A549 treated with Hydrocortisone at 1 μM for 4 hours (cell line): ENCODE data around the gene PDE6B. TPM values are rescaled to one million over a fixed set of nuclear protein-coding genes. Genes with fewer than 3 reads are reported as not detected.

Experiments
- total RNA-seq: library from RNA; stranded (reverse); fragments of 200-300 nt; extraction: Qiagen RNA extraction; gene quantifications from 5 replicates; pipeline ENCODE4 v1.2.3, GENCODE V29; 2022

The PDE6B gene
- total RNA-seq = not detected in 5 replicates

DNA sequence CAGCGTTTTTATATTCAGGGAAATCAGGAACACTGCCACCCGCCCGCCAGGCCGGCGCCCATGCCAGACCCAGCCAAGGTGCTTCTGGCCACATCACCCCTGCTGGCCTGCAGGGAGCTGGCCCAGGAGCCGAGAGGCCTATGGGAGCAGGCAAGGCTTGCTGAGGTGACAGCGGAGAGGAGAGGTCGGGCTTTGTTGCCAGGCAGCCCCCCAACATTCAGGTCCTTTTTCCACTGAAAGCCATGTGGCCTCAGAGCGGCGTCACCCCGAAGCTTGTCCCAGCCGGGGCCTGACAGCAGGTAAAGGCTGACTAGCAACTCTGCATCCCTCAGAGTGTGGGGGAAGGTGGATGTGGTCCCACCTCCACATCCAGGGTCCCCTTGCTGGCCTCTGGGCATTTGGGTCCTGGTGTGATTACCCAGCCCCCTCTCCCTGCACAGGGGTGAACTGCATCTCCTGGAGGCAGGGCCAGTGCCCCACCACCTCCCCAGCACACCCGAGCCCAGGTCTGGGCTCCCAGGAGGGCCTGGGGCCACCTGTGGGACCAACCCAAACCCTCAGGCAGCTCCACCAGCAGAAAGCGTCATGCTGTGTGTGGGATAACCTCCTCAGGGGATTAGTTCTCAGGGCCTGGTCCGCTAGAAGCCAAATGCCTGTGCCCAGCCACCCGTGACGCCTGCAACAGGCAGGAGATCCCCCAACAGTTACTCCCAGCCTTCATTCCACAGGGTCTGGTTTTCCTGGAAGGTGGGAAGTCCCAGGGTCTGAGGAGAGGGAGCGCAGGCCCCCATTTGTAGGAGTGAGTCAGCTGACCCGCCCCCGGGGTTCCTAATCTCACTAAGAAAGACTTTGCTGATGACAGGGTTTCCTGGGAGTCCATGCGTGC, at the start of gene PDE6B:
TSS of gene PDE6B (plus strand) at position 869 of the 886 bp plus-strand sequence. CDS start 54 bp downstream, outside the sequence.

DNA sequence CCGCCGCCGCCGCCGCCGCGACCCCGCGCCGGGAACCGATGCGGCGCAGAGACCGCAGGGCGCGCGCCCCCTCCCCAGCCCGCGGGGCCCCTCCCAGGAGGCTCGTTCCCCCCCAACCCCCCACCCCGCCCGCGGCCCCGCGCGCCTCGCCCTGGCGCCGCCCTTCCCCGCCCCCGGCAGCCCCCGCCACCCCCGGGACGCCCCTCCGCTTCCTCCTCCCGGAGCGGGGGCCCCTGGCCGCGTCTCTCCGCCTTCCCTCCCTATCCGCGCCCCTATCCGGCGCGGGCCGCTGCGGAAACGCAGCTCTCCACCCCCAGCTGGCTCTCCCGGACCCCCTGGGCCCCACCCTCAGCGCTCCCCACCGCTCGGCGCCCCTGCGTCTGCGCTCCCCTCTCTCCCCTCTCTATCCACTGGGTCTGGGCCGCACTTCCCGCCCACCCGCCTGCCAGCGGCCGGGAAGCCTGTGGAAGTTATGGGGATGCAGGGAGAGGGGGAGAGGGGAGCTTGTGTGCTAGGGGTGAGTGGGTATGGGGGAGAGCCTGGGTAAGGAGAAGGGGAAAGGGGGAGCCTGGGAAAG, 49.0 kb upstream of the PDE6B start, which contains the start of gene TMEM271:
TSS of gene TMEM271 (minus strand) at position 51 of the 577 bp plus-strand sequence. CDS start 233 bp downstream, outside the sequence.

DNA sequence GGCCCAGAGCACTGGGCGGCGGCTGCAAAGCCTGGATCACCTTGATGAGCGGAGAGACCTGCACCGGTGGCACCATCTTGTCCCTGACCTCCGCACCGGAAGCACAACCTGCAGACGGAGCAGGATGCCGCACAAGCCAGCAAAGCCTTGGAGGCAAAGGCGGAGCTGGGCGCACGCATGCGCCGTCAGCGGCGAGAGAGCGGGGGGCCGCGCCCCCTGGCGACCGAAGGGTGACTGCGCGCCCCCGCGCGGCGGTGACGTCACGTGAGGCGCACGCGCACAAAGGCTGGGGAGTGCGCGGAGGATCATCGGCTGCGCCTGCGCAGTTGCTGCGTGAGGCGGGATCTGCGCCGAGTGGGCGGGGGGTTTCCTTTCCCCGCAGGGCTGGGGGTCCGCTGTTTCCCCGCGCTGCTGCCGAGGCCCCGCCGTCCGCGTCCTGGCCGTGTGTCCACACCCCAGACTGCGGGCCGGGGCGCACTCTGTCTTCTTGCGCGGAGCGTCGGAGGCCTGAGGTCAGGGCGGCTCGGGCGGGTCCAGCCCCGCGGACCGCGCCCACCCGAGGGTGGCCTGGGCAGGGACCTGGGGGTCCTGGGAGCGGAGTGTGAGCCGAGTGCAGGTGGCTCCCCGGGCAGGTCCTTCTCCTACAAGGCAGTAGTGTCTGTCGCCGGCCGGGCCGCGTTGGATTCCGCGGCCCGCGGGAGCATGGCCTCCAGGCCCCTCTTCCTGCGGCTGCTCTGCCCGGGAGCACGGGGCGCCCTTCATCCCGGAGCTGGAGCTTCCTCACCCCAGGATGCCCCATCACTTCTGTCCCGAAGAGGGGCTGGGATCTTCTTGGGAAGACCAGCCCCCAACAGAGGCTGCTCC, 49.0 kb downstream of the PDE6B start, which contains the start of the genes ATP5ME and MYL5:
TSS of gene ATP5ME (minus strand) at position 105 of the 864 bp plus-strand sequence. CDS start at position 76, 29 bp downstream.
TSS of gene MYL5 (plus strand) at position 371 of the 864 bp plus-strand sequence. CDS start 3,485 bp downstream, outside the sequence.

DNA sequence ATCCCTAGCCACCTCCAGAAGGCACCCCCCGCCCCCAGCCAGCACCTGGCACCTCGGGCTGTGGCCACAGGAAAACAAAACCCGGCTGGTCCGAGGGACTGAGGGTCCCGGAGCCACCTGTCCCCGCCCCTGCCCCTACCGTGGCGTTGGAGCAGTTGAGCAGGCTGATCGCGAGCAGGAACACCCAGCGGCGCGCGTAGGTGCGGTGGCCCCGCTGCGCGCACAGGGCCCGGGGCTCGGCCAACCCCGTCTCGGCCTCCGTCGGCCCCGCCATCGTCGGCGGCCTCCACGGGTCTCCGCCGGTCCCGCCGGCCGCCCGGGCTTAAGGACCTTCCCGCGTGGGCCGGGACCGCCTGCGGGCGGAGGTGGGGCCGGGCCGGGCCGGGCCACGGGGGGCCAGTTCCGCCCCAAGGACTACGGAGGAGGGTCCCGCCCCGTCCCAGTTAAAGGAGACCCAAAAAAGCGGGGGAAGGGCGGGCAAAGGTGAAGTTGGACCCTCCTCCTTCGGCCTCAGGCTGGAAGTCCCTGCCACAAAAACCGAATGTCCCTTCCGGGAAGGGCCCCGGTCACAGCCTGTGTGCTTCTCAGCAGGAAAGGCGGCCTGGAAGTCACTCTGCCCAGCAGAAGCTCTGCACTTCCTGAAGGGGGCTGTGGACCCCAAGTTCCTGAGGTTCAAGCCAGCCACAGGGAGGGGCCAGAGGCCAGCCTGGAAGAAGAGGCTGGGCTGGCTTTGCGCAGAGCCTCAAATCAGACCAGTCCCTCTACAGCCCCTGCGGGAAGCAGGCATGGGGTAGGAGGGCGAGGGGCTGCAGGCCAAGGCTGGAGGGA, 63.7 kb downstream of the PDE6B start, which contains the start of gene SLC49A3:
TSS of gene SLC49A3 (minus strand) at position 298 of the 828 bp plus-strand sequence. CDS start at position 274, 24 bp downstream.

DNA sequence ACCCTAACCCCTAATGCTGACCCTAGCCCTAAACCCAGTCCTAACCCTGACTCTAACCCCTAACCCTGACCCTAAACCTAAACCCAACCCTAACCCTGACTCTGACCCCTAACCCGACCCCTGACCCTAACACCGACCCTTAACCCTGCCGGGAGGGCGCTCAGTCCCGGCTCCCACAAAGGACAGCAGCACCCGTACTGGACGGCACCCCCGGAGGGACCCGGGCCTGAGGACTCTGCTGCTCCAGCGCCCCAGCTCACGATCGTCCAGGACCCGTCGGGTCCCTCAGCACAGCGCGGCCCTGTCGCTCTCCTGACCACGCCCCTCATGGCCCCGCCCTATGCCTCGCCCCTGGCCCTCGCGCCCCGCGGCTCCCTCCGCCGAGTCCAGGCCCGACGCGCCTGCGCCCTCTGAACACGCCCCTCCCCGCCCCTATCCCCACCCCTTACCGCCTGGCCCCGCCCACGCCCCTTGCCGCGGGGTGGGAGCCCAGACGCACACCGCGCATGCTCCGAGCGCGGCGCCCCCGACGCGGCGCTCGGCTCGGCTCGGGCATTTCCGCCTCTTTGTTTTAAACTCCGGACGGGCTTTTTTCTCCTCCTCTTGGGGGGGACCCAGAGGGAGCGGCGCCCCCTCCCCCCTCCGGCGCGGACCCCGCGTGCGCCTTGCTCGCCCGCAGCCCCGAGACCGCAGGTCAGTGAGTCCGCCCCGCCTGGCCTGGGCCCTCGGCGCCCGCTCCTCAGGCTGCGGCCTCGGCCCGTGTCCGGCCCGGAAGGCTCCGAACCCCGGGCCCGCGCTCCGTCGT, 80.1 kb downstream of the PDE6B start, which contains the start of gene PCGF3:
TSS of gene PCGF3 (plus strand) at position 555 of the 805 bp plus-strand sequence. CDS start 27,849 bp downstream, outside the sequence.

Other genes with a start within 250 kb of the PDE6B start
- 12.2 to 20.8 TPM (median 13.2 TPM) in 5 replicates for gene ZNF721, start 126.4 kb upstream of the PDE6B start, total RNA-seq
- gene PIGG, start 126.4 kb upstream of the PDE6B start, total RNA-seq = 22.9 to 27.2 TPM (median 24.4 TPM) in 5 replicates
- gene TMEM271, start 49.3 kb upstream of the PDE6B start, total RNA-seq = not detected in 5 replicates
- gene ATP5ME, start 48.7 kb downstream of the PDE6B start, total RNA-seq = 341 to 419 TPM (median 361 TPM) in 5 replicates
- 8.3 to 14.6 TPM (median 12.6 TPM) in 5 replicates for gene MYL5, start 49.0 kb downstream of the PDE6B start, total RNA-seq
- gene SLC49A3, start 63.6 kb downstream of the PDE6B start, total RNA-seq = 0.09 to 0.31 TPM (median 0.20 TPM) in 5 replicates
- gene PCGF3, start 80.3 kb downstream of the PDE6B start, total RNA-seq = 17.0 to 23.8 TPM (median 18.9 TPM) in 5 replicates
- 0.29 to 0.66 TPM (median 0.61 TPM) in 5 replicates for gene CPLX1, start 200.6 kb downstream of the PDE6B start, total RNA-seq